Measurements from ENCODE around the gene CLASP1. TPM values are rescaled to one million over a fixed set of nuclear protein-coding genes. Genes with fewer than 3 reads are reported as not detected.

The CLASP1 gene
- polyA plus RNA-seq, 1 donor (not counting 4 experiments of a cell fraction or from before 2014, with no cell fraction given): 16.7 TPM

DNA sequence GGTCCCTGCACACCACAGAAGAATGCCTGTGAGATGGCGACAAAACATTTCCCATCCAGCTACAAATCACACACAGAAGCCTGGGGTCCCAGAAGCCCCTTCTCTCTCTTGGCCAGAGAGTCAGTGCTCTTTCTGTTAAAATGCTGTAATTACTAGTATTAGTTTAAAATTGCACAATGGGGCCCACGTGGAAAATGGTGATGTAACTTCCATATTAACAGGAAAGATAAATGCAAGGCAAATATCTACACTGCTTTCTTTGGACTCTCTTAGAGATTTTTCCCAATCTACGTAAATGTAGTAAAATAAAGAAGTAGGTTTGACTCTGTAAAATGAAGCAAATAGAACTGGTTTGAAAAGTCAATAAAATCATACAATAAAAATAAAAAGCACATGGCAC, 250.4 kb downstream of the CLASP1 start:
- dilution Hi-C loops (cut with MboI; ENCODE audit: extremely low pct_ligation_motif_present, low sequenced_read_pairs): no loop called here
- no peaks in the 10 kb centered on the region for H4K20me1 ChIP-seq (ENCODE audit: control insufficient read depth, extremely low read depth, insufficient read depth, low read length)
- H3K4me1 ChIP-seq (ENCODE audit: control insufficient read depth, extremely low read depth, insufficient read depth, low read length): no peaks in the 10 kb centered on the region
- H3K4me3 ChIP-seq (ENCODE audit: control insufficient read depth in 2 of 3, extremely low read depth in 1 of 3, insufficient read depth in 2 of 3, low read depth in 1 of 3, low read length in 3 of 3): no peak overlapping the region
- no peak for TF ChIP-seq EZH2 (IDR thresholded peaks at IDR 0.05; ENCODE audit: low read length)
- TF ChIP-seq, protein P1, sequence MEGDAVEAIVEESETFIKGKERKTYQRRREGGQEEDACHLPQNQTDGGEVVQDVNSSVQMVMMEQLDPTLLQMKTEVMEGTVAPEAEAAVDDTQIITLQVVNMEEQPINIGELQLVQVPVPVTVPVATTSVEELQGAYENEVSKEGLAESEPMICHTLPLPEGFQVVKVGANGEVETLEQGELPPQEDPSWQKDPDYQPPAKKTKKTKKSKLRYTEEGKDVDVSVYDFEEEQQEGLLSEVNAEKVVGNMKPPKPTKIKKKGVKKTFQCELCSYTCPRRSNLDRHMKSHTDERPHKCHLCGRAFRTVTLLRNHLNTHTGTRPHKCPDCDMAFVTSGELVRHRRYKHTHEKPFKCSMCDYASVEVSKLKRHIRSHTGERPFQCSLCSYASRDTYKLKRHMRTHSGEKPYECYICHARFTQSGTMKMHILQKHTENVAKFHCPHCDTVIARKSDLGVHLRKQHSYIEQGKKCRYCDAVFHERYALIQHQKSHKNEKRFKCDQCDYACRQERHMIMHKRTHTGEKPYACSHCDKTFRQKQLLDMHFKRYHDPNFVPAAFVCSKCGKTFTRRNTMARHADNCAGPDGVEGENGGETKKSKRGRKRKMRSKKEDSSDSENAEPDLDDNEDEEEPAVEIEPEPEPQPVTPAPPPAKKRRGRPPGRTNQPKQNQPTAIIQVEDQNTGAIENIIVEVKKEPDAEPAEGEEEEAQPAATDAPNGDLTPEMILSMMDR (optimal IDR thresholded peaks at IDR 0.05 in 1 of 3, IDR thresholded peaks at IDR 0.05 in 1 of 3, conservative IDR thresholded peaks at IDR 0.05 in 1 of 3; ENCODE audit: extremely low read depth in 1 of 3, insufficient read depth in 2 of 3, low read length in 3 of 3): no peak
- H3K9me1 ChIP-seq (ENCODE audit: control insufficient read depth, extremely low read depth, insufficient read depth, low read length): no peaks in the 10 kb centered on the region
- no peaks in the 10 kb centered on the region for H3K79me2 ChIP-seq (ENCODE audit: control insufficient read depth, insufficient read depth, low read length)
- no peak overlapping the region for H3K27ac ChIP-seq (ENCODE audit: control insufficient read depth, insufficient read depth, low read length)
- DNase-seq (ENCODE audit: low read depth, low spot score): no peak
- H3K27me3 ChIP-seq (ENCODE audit: control insufficient read depth, extremely low read depth, insufficient read depth, low read length): no peaks in the 10 kb centered on the region
- no peaks in the 10 kb centered on the region for H3K9me3 ChIP-seq (ENCODE audit: control insufficient read depth, low read depth, low read length)
- no peak overlapping the region for H2AFZ ChIP-seq (ENCODE audit: control insufficient read depth, low read length)
- H3K4me2 ChIP-seq (ENCODE audit: control insufficient read depth, extremely low read depth, insufficient read depth, low read depth, low read length): no peak overlapping the region
- H3K36me3 ChIP-seq (ENCODE audit: control insufficient read depth in 2 of 2, extremely low read depth in 1 of 2, insufficient read depth in 2 of 2, low read length in 2 of 2): peaks cover 25 to 32% of the 10 kb centered on the region in 2 experiments
- FAIRE-seq: no peak
- no peak overlapping the region for H3K9ac ChIP-seq (ENCODE audit: control insufficient read depth, extremely low read depth, insufficient read depth, low read length)

DNA sequence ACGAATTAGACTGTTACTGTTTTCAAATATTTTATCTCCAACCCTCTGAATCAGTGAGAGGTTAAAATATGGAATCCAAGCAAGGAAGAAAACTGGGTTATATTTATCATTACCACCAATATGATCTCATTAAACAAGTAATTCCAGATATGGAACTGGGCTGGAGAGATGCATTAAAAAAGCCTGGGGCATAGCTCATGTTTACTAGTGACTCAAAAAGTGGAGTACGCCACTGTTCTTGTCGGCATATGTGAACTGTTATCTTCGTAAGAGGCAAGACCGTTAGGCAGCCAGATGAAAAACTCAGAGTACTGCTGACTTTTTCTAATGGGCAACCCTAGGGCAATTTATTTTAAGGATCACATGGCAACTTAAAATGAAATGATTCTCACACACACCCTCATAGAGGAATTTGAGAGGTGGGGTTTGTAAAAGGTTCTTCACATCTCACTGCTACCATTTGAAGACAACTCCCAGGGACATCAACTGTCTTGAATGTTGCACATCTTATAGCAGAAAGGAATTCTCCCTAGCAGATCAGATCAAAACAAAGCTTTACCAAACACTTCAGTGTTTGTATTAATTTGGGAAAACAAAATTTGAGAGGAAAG, 259.1 kb downstream of the CLASP1 start:
- peaks cover 15% of the 10 kb centered on the region for H3K4me1 ChIP-seq (ENCODE audit: control insufficient read depth, extremely low read depth, insufficient read depth, low read length)
- FAIRE-seq (no peak), DNase-seq (ENCODE audit: low read depth, low spot score) (no peak)
- no peaks in the 10 kb centered on the region for H3K27me3 ChIP-seq (ENCODE audit: control insufficient read depth, extremely low read depth, insufficient read depth, low read length)
- no peak overlapping the region for H2AFZ ChIP-seq (ENCODE audit: control insufficient read depth, low read length)
- no peaks in the 10 kb centered on the region for H3K9me1 ChIP-seq (ENCODE audit: control insufficient read depth, extremely low read depth, insufficient read depth, low read length)
- peaks cover 12 to 13% of the 10 kb centered on the region in 2 experiments for H3K36me3 ChIP-seq (ENCODE audit: control insufficient read depth in 2 of 2, extremely low read depth in 1 of 2, insufficient read depth in 2 of 2, low read length in 2 of 2)
- dilution Hi-C loops (cut with MboI; ENCODE audit: extremely low pct_ligation_motif_present, low sequenced_read_pairs): no loop called here
- no peak overlapping the region for H3K4me2 ChIP-seq (ENCODE audit: control insufficient read depth, extremely low read depth, insufficient read depth, low read depth, low read length)
- H3K27ac ChIP-seq (ENCODE audit: control insufficient read depth, insufficient read depth, low read length): no peak overlapping the region
- no peaks in the 10 kb centered on the region for H3K9me3 ChIP-seq (ENCODE audit: control insufficient read depth, low read depth, low read length)
- H3K79me2 ChIP-seq (ENCODE audit: control insufficient read depth, insufficient read depth, low read length): no peaks in the 10 kb centered on the region
- H3K9ac ChIP-seq (ENCODE audit: control insufficient read depth, extremely low read depth, insufficient read depth, low read length): no peak overlapping the region
- no peak overlapping the region for H3K4me3 ChIP-seq (ENCODE audit: control insufficient read depth in 2 of 3, extremely low read depth in 1 of 3, insufficient read depth in 2 of 3, low read depth in 1 of 3, low read length in 3 of 3)
- TF ChIP-seq, protein P1 (optimal IDR thresholded peaks at IDR 0.05 in 1 of 3, IDR thresholded peaks at IDR 0.05 in 1 of 3, conservative IDR thresholded peaks at IDR 0.05 in 1 of 3; ENCODE audit: extremely low read depth in 1 of 3, insufficient read depth in 2 of 3, low read length in 3 of 3): no peak
- TF ChIP-seq EZH2 (IDR thresholded peaks at IDR 0.05; ENCODE audit: low read length): no peak
- no peaks in the 10 kb centered on the region for H4K20me1 ChIP-seq (ENCODE audit: control insufficient read depth, extremely low read depth, insufficient read depth, low read length)

Data from keratinocyte (primary cell).